ENCODE data around the gene CLEC2A.

CLEC2A gene

GRCh38 chr12:9969673-9970072 is 37.5 kb upstream of the CLEC2A start:
- no peaks in the 10 kb centered on the region for H3K27me3 ChIP-seq (ENCODE audit: insufficient read depth, low read length)
- H3F3A ChIP-seq (ENCODE audit: insufficient read depth, low read length), result no peaks in the 10 kb centered on the region
- no peaks in the 10 kb centered on the region for H3K9me2 ChIP-seq (ENCODE audit: low read depth, low read length)
- H3K4me2 ChIP-seq (ENCODE audit: low read length), result no peak overlapping the region
- no peak overlapping the region for H3K9ac ChIP-seq (ENCODE audit: low read length)
- no peaks in the 10 kb centered on the region for H3K4me1 ChIP-seq (ENCODE audit: insufficient read depth, low read length, severe bottlenecking)
- H3K27ac ChIP-seq (ENCODE audit: low read depth, low read length, poor library complexity, severe bottlenecking), result no peak overlapping the region
- H2AFZ ChIP-seq (ENCODE audit: low read length), result no peak overlapping the region
- H3K36me3 ChIP-seq (ENCODE audit: insufficient read depth, low read length), result no peaks in the 10 kb centered on the region
- H3K9me3 ChIP-seq (ENCODE audit: low read length), result no peaks in the 10 kb centered on the region
- H4K20me1 ChIP-seq (ENCODE audit: insufficient read depth, low read length), result no peaks in the 10 kb centered on the region
- no peaks in the 10 kb centered on the region for H3K79me2 ChIP-seq (ENCODE audit: insufficient read depth, low read length)
- TF ChIP-seq EZH2 (IDR thresholded peaks at IDR 0.05; ENCODE audit: borderline replicate concordance, low read length) (no peak), CTCF (IDR thresholded peaks at IDR 0.05; ENCODE audit: low read length) (no peak)
- H3K4me3 ChIP-seq (ENCODE audit: low read depth, low read length, poor library complexity, severe bottlenecking), result no peak overlapping the region

GRCh38 chr12:9961901-9962300 is 29.7 kb upstream of the CLEC2A start:
- no peaks in the 10 kb centered on the region for H3K27me3 ChIP-seq (ENCODE audit: insufficient read depth, low read length)
- H3K9ac ChIP-seq (ENCODE audit: low read length), result no peak overlapping the region
- H4K20me1 ChIP-seq (ENCODE audit: insufficient read depth, low read length), result no peaks in the 10 kb centered on the region
- TF ChIP-seq CTCF (IDR thresholded peaks at IDR 0.05; ENCODE audit: low read length), result no peak
- TF ChIP-seq EZH2 (IDR thresholded peaks at IDR 0.05; ENCODE audit: borderline replicate concordance, low read length), result no peak
- no peak overlapping the region for H3K4me2 ChIP-seq (ENCODE audit: low read length)
- no peaks in the 10 kb centered on the region for H3K36me3 ChIP-seq (ENCODE audit: insufficient read depth, low read length)
- no peak overlapping the region for H2AFZ ChIP-seq (ENCODE audit: low read length)
- H3K79me2 ChIP-seq (ENCODE audit: insufficient read depth, low read length), result no peaks in the 10 kb centered on the region
- no peak overlapping the region for H3K27ac ChIP-seq (ENCODE audit: low read depth, low read length, poor library complexity, severe bottlenecking)
- no peaks in the 10 kb centered on the region for H3K9me2 ChIP-seq (ENCODE audit: low read depth, low read length)
- H3F3A ChIP-seq (ENCODE audit: insufficient read depth, low read length), result no peaks in the 10 kb centered on the region
- H3K4me3 ChIP-seq (ENCODE audit: low read depth, low read length, poor library complexity, severe bottlenecking), result no peak overlapping the region
- no peaks in the 10 kb centered on the region for H3K9me3 ChIP-seq (ENCODE audit: low read length)
- no peaks in the 10 kb centered on the region for H3K4me1 ChIP-seq (ENCODE audit: insufficient read depth, low read length, severe bottlenecking)

GRCh38 chr12:9961106-9961505 is 28.9 kb upstream of the CLEC2A start:
- Histone ChIP-seq H3K4me2 (ENCODE audit: low read length) (no peak overlapping the region), H3K4me3 (ENCODE audit: low read depth, low read length, poor library complexity, severe bottlenecking) (no peak overlapping the region), H3K9ac (ENCODE audit: low read length) (no peak overlapping the region), H3K4me1 (ENCODE audit: insufficient read depth, low read length, severe bottlenecking) (no peaks in the 10 kb centered on the region), H3K27me3 (ENCODE audit: insufficient read depth, low read length) (no peaks in the 10 kb centered on the region), H3F3A (ENCODE audit: insufficient read depth, low read length) (no peaks in the 10 kb centered on the region), H3K9me2 (ENCODE audit: low read depth, low read length) (no peaks in the 10 kb centered on the region), H2AFZ (ENCODE audit: low read length) (no peak overlapping the region), H3K27ac (ENCODE audit: low read depth, low read length, poor library complexity, severe bottlenecking) (no peak overlapping the region), H3K9me3 (ENCODE audit: low read length) (no peaks in the 10 kb centered on the region), H4K20me1 (ENCODE audit: insufficient read depth, low read length) (no peaks in the 10 kb centered on the region), H3K79me2 (ENCODE audit: insufficient read depth, low read length) (no peaks in the 10 kb centered on the region), H3K36me3 (ENCODE audit: insufficient read depth, low read length) (no peaks in the 10 kb centered on the region)
- TF ChIP-seq CTCF (IDR thresholded peaks at IDR 0.05; ENCODE audit: low read length), result no peak
- no peak for TF ChIP-seq EZH2 (IDR thresholded peaks at IDR 0.05; ENCODE audit: borderline replicate concordance, low read length)
